IPS-18c (cell line): ENCODE results near the gene FBXO47.
"Not testable (repeated sequence)": the region's sequence is repeated elsewhere in the genome, so short reads cannot be mapped to it uniquely, and the experiment has no call there.

ENCODE experiments used
- H3K4me3 ChIP-seq: 2 replicates; pipeline ENCODE4 v1.7.0; 2013; ENCODE audit warnings: low read depth, mild to moderate bottlenecking, low read length, moderate library complexity; ENCODE audit not compliant: insufficient read depth
- H3K9me3 ChIP-seq: one replicate; pipeline ENCODE4 v1.6.1; 2013; ENCODE audit warnings: mild to moderate bottlenecking, low read length, moderate library complexity; ENCODE audit not compliant: control insufficient read depth, insufficient read depth

FBXO47 gene

DNA sequence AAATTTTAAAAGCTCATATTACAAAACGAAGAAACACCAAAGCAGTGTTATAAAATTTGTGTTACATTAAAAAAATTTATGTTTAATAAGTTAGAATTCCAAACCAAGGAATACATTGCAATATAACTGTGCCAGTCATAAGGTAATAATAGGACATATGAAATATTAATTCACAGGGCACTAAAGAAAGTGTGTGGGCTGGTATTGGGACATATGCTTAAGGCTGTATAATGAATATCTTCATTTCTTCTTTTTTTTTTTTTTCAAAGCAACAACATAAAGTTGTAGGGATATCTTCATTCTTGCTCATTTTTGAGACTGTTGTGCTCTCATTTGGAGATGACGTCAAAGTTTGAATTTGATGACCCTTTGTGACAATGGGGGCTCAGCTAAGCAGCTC, 17.5 kb upstream of the FBXO47 start:
- Histone ChIP-seq H3K4me3 (no peak overlapping the region), H3K9me3 (no peaks in the 10 kb centered on the region)

DNA sequence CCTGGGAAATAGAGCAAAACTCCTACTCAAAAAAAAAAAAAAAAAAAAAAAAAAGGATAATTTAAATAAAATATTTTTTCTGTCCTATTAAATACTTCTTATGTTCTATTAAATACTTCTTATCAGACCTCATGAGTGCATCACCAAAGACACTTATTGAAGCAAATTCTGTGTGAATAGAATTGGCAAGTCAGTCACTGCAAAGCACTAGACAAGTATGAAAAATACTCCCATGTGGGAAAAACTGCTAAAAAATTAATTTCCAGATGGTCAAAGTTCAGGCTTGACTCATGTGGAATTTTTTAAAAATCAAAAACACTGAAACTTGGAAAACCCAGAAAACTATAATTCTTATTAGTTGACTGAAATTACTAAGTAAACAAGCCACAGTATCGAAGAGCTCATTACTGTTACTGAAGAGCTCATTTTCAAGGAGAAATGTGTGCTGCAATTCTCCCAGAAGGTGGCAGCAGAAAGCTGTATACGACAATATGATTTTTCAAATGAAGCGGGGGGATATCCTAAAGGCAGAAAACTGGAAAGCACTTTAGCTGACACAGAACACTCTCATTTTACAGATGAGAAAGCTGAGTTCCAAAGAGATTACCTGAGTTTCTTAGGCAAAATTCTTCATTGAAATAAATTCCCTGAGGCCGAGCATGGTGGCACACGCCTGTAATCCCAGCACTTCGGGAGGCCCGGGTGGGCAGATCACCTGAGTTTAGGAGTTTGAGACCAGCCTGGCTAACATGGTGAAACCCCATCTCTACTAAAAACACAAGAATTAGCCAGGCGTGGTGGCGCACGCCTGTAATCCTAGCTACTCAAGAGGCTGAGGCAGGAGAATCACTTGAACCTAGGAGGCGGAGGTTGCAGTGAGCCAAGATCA, 15.9 kb upstream of the FBXO47 start:
- H3K4me3 ChIP-seq, result no peak overlapping the region
- H3K9me3 ChIP-seq, result no peaks in the 10 kb centered on the region

GRCh38 chr17:38981636-38982035, 14.4 kb upstream of the FBXO47 start:
- Histone ChIP-seq H3K9me3 (no peaks in the 10 kb centered on the region), H3K4me3 (no peak overlapping the region)

DNA sequence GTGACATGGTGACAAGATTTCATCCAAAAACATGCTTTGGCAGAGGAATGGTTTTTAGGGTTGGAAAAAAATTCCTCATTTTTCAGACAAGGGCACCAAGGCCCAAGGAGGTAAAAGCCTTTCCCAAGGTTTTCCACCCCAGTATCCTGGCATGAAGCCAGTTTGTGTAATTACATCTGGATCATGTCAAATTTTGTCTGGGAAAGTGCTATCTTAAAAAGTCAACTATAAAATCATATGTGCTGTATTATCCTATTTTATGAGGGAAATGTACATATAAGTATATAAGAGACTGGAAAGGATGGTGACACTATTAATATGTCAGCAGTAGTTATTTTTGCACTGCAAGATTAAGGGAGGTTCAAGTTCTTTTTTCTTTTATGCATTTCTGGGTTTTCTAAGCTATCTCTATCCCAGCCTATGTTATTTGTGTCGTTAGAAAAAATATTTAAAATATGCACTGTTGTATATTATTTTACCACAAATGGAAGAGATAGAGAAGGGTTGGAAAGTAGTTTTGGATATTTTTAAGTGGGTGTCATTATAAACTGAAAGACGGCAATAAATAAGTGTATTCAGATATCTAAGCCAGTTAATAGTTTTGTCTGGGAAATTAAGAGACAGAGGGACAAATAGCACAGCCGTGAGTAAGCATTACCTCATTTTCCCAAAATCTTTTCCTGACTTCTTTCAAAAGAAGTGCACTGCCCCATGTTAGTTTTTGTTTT, 13.5 kb upstream of the FBXO47 start:
- no peak overlapping the region for H3K4me3 ChIP-seq
- H3K9me3 ChIP-seq, result no peaks in the 10 kb centered on the region

GRCh38 chr17:38978180-38978579, 11.0 kb upstream of the FBXO47 start:
- Histone ChIP-seq H3K9me3 (no peaks in the 10 kb centered on the region), H3K4me3 (no peak overlapping the region)

- H3K9me3 ChIP-seq, H3K4me3 ChIP-seq: not testable (repeated sequence)
Observed at GRCh38 chr17:38976187-38976551, 9.0 kb upstream of the FBXO47 start.

- no peak overlapping the region for H3K4me3 ChIP-seq
Observed at GRCh38 chr17:38970804-38971203, 3.6 kb upstream of the FBXO47 start.

GRCh38 chr17:38970128-38970527, 2.9 kb upstream of the FBXO47 start:
- H3K9me3 ChIP-seq, result no peaks in the 10 kb centered on the region
- no peak overlapping the region for H3K4me3 ChIP-seq

More at GRCh38 chr17:38970804-38971203, 3.6 kb upstream of the FBXO47 start:
- H3K9me3 ChIP-seq, result no peaks in the 10 kb centered on the region

DNA sequence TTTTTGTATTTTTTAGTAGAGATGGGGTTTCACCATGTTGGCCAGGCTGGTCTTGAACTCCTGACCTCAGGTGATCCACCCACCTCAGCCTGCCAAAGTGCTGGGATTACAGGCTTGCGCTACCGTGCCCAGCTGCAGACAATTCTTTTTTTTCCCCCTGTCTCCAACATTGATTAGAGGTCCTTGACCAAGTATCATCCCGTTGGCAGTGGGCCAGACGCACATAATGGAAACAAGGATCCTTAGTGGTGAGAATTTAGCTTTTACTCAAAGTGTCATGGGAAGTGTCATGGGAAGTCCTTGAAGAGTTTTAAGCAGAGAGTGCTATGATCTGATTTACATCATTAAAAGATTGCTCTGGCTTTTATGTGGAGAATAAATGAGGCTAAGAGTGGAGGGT, 2.1 kb upstream of the FBXO47 start:
- Histone ChIP-seq H3K9me3 (no peaks in the 10 kb centered on the region), H3K4me3 (no peak overlapping the region)

- H3K9me3 ChIP-seq, result no peaks in the 10 kb centered on the region
- H3K4me3 ChIP-seq, result no peak overlapping the region
Observed at GRCh38 chr17:38961413-38961812, 5.8 kb downstream of the FBXO47 start.

GRCh38 chr17:38960402-38960801, 6.8 kb downstream of the FBXO47 start:
- Histone ChIP-seq H3K9me3 (no peaks in the 10 kb centered on the region), H3K4me3 (no peak overlapping the region)

DNA sequence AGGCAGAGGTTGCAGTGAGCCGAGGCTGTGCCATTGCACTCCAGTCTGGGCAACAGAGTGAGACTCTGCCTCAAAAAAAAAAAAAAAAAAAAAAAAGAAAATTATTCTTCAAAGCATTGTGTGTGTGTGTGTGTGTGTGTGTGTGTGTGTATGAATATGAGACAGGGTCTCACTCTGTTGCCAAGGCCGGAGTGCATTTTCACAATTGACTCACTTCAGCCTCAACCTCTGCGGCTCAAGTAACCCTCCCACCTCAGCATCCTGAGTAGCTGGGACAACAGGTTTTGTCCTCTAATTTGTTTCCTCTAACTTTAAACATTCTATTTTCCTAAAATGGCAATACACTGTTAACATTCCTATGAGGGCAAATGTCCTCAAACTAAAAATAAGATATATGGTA, 7.7 kb downstream of the FBXO47 start:
- H3K9me3 ChIP-seq, result no peaks in the 10 kb centered on the region
- no peak overlapping the region for H3K4me3 ChIP-seq

GRCh38 chr17:38958756-38959155, 8.4 kb downstream of the FBXO47 start:
- no peak overlapping the region for H3K4me3 ChIP-seq
- no peaks in the 10 kb centered on the region for H3K9me3 ChIP-seq

DNA sequence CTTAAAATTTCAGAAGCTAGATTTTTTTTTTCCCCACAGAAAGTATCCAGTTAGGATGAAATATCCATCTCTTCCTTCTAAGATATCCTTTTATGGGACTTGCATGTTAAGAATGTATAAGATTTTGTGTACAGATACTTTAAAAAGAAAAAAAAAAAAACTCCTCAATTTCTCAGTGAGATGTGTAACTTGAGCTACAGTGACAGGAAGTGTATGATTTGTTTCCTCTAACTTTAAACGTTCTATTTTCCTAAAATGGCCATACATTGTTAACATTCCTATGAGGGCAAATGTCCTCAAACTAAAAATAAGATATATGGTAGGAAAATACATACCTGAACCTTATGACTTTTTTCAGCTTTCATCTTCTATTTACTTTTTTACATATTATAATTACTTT, 8.9 kb downstream of the FBXO47 start:
- H3K4me3 ChIP-seq, result no peak overlapping the region
- no peaks in the 10 kb centered on the region for H3K9me3 ChIP-seq

DNA sequence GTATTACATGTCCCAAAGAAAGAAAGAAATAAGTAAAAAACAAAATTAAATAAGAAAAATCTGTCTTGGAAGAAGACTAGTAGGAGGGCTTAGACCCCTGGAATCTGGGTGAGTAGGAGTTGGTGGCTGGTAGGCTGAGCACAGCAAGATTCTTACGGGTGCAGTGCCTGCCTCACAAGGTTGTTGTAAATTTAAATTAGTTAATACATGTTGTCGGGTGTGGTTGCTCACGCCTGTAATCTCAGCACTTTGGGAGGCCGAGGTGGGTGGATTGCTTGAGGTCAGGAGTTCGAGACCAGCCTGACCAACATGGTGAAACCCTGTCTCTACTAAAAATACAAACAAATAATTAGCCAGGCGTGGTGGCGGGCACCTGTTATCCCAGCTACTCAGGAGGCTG, 13.4 kb downstream of the FBXO47 start:
- not testable (repeated sequence) for H3K4me3 ChIP-seq, H3K9me3 ChIP-seq

DNA sequence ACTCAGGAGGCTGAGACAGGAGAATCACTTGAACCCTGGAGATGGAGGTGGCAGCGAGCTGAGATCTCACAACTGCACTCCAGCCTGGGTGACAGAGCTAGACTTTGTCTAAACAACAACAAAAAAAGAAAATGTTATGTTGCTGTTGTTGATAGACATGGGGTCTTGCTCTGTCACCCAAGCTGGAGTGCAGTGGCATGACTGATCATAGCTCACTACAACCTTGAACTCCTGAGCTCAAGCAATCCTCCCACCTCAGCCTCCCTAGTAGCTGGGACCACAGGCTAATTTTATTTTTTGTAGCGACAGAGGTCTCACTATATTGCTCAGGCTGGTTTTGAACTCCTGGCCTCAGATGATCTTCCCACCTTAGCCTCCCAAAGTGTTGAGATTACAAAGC, 20.0 kb downstream of the FBXO47 start:
- Histone ChIP-seq H3K4me3 (no peak overlapping the region), H3K9me3 (no peaks in the 10 kb centered on the region)

GRCh38 chr17:38943607-38944006, 23.6 kb downstream of the FBXO47 start:
- Histone ChIP-seq H3K9me3 (no peaks in the 10 kb centered on the region), H3K4me3 (no peak overlapping the region)

GRCh38 chr17:38942696-38943334, 24.4 kb downstream of the FBXO47 start:
- no peaks in the 10 kb centered on the region for H3K9me3 ChIP-seq
- no peak overlapping the region for H3K4me3 ChIP-seq
